NCI-H2196 (cell line): ENCODE data around the gene DAB2.

Experiments used
- DNase-seq: peaks from one replicate; lab custom pipeline; 2025; ENCODE audit not compliant: unreplicated experiment; lab: John Stamatoyannopoulos, UW

DAB2 gene

DNA sequence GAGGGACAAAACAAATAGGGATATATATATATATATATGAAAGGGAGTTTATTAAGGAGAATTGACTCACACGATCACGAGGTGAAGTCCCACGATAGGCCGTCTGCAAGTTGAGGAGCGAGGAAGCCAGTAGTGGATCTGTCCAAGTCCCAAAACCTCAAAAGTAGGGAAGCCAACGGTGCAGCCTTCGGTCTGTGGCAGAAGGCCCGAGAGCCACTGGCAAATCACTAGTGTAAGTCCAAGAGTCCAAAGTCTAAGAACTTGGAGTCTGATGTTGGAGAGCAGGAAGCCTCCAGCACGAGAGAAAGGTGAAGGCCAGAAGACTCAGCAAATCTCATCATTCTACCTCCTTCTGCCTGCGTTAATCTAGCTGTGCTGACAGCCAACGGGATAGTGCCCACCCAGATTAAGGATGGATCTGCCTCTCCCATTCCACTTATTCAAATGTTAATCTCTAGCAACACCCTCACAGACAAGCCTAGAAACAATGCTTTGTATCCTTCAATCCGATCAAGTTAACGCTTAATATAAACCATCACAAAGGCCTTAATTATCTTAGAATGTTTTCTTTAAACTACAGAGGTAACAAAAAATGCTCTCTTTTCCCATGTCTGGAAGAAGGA, 23.8 kb upstream of the DAB2 start:
- no peak for DNase-seq

DNA sequence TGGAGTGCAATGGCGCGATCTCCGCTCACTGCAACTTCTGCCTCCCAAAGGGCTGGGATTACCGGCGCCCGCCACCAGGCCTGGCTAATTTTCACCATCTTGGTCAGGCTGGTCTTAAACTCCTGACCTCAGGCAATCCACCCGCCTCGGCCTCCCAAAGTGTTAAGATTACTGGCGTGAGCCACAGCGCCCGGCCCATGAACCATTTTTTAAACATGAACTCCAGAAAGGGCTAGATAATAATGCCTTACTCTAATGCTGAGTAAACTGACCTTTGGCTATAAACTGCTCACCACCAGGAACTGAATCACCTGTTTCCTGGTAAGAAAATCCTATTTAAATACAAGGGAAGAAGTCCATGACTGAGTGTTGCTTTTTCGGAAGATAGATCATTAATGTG, 23.2 kb upstream of the DAB2 start:
- DNase-seq = no peak

DNA sequence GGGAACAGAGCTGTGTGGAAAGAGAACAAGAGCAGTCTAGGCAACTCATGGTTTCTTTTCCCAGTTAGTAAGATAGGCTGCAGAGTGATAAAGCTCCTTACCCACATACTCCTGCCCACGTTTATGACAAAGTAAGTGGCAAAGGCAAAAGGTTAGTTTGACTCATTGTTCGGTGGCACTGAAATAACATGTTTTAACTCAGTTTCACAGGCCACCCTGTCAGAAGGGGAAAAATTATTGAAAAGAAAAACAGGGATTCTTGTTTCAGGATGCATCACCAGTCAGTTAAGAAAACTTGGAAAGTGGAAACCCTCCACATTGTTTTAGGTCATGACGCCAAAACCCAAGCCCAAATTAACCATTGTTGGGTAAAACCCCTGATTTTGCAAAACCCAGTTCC, 22.3 kb upstream of the DAB2 start:
- no peak for DNase-seq

DNA sequence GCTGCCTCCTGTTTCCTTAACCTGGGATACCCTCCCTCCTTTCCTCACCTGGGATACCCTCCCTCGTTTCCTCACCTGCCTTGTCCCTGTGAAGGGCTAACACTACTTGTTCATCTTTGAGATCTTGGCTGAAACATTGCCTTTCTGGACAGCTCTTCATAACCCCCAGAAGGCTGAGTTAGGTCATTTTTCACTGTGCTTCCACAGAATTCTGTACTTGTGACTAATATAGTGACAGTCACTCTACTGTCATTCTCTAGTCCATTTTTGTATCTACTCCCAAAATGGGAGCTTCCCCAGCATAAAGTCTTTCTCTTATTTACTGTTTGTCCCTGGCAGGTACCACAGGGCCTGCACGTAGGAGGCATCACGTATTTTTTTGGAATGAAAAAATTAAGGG, 21.5 kb upstream of the DAB2 start:
- no peak for DNase-seq

DNA sequence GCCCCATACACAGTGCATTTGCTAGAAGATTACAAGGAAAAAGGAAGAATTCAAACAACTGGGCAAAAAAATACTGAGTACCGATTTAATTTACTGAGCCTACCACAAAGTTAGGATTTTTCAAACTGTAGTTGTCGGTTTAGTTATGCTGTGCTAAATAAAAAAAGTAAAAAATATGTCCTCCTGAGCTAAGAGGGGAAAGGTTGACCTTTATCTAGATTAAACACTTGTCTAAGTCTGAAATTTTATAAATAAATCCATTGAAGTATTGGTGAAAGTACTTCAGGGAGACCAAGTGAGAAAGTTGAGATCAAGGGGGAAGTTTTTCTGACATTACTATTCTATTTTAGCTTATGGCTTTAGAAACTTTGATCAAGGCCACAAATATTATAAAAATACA, 19.1 kb upstream of the DAB2 start:
- DNase-seq = no peak

DNA sequence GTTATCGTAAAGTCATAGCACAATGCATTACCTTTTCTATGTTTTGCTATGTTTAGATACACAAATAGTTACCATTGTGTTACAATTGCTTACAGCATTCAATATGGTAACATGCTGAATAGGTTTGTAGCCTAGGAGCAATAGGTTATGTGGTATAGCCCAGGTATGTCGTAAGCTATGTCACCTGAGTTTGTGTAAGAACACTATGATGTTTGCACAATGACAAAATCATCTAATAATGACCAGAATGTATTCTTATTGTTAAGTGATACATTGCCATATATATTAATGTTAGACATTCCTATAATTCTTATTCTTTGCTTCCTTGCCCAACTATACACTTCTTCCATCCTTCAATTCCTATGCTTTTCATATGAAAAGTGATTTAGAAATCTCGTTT, 18.2 kb upstream of the DAB2 start:
- DNase-seq = no peak

DNA sequence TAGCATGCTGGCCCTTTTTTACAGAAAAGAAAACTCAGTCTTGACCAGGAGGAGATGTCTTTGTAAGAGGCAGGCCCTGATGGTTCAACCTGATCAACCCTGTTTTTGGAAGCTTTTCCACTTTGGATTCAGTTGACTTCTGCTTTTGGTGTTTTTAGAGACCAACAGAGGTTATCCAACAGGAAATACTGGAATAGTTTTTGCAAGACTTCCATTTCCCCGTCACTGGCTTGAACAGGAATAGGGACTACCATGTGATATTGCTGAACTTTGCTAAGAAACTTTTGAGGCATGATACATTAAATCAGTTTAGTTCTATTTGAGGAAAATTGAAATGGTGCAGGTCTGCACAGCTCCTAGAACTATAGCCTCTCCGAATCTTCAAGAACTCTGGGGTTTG, 17.1 kb upstream of the DAB2 start:
- DNase-seq = no peak

DNA sequence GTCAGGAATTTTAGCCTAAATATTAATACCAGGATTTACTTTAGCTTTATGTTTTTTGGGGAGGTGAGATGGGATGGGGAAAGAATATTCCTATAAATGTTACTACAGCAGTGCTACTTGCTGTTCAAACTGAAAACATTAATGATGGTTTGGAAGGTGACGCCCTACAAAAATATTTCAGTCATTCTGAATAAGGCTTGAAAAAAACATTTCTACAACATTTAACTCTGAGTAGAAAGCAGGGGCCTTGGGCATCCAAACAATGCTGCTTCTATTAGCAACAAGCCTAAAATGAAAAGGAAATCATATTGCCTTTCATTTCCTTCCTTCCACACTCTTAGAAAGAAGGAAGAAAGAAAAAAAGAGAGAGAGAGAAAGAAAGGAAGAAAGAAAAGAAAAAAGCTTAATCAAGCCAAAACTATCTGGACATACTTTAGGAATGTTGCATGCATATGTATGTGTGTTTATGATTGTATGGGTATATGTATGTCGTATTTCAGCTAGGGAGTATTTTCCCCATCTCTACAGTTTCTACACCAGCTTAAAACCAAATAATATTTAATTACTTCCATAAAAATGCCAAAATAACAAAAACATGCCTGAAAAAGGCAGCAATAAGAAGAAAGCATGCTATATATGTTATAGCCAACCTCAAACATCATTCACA, 16.3 kb upstream of the DAB2 start:
- no peak for DNase-seq

DNA sequence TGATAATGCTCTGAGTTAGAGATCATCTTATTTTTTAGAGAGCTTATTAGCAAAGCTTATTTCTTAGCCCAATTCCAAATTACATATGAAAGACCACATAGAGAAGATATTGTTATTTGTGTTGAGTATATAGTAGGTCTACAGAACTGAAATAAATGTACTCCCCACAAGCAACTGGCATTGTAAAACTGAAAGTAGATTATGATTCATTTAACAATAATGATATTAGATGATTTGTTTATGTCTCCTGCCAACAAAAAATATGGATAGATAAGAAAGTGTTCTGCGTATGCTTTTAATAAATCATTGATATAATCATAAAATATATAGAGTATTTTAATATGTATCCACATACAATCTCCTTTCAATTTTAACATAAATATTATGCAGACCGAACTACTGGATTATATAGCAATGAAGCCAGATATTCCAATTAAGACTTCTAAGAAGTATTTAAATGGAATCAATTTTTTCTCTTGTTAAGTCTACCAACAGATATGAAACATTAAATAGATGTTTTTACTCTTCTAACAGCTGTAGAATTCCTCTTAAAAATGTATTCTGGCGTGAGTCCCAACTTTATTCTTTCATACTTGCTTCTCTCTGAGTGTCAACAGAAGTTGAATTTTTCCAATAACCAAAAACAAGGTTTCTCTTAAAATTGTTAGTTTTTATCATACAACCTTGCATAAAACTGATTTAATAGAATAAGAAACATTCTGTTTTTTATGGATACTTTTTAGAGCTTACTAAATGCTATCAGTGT, 15.6 kb upstream of the DAB2 start:
- DNase-seq = no peak

DNA sequence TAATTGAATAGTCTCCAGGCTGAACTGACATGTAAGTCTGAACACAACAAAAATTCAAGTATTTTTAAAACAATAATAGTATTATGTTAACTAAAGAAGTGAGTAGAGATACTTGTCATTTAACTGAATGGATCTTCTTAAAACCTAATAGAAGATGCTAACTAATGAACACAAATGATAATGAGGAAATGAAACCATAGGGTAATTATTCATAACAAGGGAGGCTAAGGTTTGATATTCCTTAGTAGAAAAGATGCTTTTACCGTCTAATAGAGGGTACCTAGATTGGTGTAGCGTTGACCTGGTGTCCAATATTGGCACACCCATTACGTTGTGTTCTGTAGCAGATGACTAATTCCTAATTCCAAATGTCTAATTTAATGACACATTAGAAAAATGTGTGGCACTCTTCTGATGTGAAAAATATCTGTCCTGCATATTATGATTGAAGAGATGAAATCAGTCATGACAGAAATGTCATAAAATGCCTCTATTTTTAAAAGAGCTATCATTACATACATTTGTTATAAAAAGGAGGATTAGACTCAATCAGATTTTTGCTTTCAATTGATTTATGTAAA, 14.9 kb upstream of the DAB2 start:
- DNase-seq = no peak

DNA sequence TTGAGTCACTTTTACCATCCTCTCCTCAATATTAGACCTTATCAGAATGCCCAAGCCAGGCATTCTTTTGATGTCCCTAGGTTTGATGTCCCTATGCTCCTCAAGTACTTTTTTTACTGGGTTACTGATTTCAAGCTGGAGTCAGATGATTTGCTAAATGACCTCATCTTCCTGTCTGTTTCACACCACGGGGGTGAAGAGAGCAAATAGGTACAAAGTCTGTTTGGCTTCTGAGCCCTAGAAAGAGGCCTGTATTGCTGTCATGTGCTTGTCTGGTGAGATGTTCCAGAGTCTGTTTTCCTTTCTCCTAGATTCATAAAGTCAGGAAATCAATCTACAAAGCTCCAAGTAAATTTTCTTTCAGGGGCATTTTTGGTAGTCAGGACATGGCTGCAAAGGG, 12.7 kb upstream of the DAB2 start:
- no peak for DNase-seq

DNA sequence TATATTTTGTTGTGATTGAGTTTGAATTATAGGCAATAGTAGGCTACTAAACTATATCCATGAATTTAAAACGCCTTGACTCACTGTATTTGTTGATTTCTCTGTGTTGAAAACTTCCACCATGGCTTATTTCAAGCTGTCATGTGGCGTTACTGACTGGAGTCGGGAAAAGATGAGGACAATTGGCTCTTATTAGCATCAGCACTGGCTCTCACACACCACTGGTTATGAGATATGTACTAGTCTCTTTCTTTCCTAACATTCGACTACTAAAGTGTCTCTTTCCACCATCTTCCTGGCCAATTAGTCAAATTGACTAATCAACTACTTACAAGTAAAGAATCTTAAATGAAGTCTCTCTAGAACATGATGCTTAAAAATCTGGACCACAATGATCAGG, 9.1 kb upstream of the DAB2 start:
- no peak for DNase-seq

DNA sequence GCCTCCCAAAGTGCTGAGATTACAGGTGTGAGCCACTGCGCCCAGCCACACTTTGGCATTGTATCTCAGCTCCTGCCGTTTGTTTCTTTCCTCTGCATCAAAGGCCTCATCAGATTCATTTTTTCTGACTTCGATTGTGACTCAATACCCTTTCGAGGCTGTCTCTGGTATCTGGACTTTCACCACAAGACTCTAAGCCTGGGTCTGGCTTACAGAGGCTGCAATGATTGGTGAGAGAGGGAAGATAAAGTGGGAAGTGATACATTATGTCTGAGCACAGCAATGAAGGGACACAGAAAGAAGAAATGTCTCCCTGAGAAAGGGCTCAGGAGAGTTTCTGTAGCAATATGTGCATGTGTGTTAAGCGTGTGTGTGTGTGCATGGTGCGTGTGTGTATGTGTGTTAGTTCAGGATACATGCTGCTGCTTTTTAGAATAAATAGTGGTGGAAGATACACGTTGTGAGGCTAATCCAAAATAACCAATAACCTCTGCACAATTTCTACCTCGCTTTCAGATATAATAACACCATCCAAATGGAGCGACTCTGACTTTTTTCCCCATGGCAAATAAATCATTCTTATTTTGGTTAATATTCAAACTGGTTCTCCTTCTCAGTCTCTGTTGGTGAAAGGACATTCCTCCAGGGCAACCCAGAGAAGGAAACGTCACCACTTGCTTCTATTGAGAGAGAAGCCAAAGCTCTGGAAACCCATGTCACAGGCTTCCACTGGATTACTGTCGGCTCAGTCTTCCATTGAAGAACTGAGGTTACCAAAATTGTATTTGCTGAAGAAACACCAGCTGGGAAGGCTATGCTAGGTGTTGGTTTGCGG, 8.1 kb upstream of the DAB2 start:
- DNase-seq = no peak

DNA sequence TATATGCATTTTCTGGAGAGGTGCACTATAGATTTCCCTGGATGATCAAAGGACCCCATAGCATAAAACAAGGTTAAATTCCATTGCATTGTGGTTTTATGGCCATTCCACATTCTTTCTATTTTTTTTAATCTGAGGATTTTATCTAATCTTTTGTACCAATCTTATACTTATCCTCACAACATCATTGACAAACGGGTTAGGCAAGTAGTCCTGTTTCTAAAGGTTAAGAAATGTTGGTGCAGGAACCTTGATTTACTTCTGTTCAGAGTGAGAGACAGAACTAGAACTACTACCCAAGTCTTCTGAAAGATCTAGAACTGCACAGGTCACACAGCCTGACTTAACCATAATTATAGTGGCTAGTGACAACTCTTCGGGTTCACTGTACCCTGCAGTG, 5.7 kb upstream of the DAB2 start:
- DNase-seq = no peak

DNA sequence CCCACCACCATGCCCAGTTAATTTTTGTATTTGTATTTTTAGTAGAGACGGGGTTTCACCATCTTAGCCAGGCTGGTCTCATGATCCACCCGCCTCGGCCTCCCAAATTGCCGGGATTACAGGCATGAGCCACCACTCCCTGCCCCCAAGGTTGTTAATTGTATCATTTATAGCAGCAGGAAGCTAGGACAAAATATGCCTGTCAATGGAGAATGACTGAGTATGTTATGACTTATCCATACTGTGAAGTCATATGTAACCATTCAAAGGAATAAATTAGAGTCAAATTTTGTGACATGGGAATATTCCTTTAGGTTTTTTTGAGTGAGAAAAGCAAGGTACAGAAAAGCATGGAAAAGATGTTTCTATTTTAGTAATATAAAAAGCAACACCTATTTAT, 3.9 kb upstream of the DAB2 start:
- DNase-seq = no peak

DNA sequence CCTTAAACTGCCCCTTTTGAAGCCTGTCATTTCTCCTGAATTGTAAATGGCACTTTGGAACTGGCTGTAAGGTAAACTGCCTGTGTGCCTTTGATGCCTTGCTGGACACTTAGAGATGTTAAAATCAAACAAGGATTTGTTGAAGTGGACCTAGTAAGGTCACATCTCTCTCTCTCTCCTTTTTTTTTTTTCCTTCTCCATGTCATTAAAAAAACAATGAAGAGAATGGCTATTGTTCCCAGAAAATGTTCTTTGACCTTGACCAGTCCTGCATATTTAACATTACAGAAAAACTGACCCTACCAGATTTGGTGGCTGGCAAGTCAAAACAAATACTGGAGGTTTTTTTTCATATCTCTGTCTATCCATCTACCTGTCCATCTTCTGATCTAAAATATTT, 2.9 kb upstream of the DAB2 start:
- DNase-seq = no peak

DNA sequence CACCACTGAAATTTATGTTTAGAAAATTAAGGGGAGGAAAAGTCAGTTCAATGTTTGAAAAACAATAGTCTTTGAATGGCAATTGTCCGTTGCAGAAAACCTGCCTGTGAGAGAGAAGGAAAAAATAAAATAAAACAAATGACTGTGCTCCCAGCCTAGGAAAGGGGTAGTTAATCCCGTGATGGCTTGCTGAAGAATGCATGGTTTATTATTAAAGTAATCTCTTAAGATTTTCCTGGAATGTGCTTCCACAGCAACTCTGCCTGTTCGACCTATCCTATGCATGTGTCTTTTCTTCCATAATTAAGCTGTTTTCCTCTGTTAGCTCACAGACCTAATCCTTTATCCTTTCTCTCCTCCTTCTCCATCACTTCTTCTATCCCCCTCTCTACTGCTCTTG, 2.4 kb upstream of the DAB2 start:
- DNase-seq = no peak

DNA sequence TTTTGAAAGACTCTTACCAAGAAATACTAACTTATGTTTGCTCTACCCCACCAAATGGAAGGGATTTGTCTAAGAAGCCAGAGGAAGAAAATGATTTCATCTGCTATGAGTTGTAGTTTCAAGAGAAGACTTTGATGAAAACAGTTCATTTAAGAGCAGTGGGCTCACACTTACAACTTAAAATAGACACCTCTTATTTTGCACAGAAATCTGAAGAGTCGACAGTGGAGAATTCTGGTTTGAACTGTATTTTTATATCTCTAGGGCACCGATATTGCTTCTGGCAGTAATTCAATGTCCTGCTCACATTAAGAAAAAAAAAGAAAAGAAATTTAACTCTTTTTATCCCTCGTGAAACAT, 1.9 kb upstream of the DAB2 start:
- DNase-seq = no peak

DNA sequence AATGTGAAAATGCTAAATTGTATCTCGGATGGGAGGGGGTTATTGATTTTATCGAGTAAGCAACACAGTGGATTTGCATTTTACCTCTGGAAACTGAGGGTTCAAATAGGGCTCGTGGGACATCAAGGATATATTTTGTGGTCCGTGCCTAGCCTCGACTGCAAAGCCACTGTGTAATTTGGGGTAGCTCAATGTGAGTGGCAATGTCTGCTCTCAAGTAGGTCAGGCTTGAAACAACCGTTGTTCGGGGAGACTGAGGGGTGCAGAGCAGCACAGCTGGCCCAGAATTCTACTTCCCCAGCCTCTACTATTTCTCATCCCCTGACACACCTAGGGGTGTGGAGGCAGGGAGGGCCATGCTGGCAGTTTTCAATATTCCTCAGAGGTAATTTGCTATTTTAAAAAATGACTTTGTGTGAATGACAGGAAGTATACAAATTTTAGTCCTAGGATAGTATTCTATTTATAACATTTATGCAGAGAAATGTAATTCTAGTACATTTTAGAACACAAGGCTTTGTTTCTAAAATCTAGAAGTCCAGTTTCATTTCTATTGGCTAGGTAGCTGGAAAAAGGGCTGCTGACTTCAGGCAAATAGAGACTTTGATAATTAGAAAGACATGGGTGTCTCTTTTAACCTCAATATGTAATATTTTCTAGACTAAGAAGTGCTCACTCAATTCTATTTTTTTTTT, 1.4 kb upstream of the DAB2 start:
- DNase-seq = no peak

DNA sequence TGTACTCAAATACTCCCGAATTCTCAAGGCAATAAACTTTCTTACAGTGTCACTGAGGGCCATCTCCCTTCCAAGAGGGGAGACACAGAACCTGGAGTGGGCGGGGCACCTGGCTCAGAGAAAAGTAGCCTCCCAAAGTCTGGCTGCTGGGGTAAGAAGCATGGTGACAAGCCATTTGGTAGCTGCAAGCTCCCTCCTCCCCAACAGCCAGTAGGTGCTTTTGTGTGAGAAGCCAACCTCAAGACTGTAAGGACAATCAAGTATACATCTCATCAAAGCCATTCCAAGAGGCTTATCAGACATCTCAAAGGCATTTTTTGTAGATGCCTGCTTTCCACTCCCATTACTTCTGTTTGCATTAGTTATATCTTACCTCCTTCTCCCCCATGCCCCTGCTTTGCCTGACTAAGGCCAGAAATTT, 1.4 kb downstream of the DAB2 start:
- no peak for DNase-seq
